Thyroid gland (tissue), 4 donors: ENCODE results near the gene ANKZF1.

Experiments used
- CTCF ChIP-seq, 6 experiments: fragments of 200-600 bp in 3 of 6; fragments of 450-650 bp in 3 of 6; sonication (generic) in 3 of 6; IDR thresholded peaks; one replicate each; pipeline ENCODE4 v1.5.1; 2016 to 2019; ENCODE audit warnings: antibody characterized with exemption in 6 of 6, mild to moderate bottlenecking in 2 of 6, inconsistent platforms in 1 of 6, moderate library complexity in 1 of 6
- POLR2A ChIP-seq, 2 donors: fragments of 450-650 bp; IDR thresholded peaks; one replicate each; pipeline ENCODE4 v1.6.1; 2017; ENCODE audit warnings: antibody characterized with exemption in 2 of 2, mild to moderate bottlenecking in 2 of 2, moderate library complexity in 1 of 2

GRCh38 chr2:219285894-219286425 is 56.4 kb downstream of the ANKZF1 start:
- TF ChIP-seq CTCF (IDR thresholded peaks at IDR 0.05) (no peak), POLR2A (IDR thresholded peaks at IDR 0.05) (no peak)
